Measurements from ENCODE around the gene OR1L6.

Gene OR1L6, protein sequence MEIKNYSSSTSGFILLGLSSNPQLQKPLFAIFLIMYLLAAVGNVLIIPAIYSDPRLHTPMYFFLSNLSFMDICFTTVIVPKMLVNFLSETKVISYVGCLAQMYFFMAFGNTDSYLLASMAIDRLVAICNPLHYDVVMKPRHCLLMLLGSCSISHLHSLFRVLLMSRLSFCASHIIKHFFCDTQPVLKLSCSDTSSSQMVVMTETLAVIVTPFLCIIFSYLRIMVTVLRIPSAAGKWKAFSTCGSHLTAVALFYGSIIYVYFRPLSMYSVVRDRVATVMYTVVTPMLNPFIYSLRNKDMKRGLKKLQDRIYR

DNA sequence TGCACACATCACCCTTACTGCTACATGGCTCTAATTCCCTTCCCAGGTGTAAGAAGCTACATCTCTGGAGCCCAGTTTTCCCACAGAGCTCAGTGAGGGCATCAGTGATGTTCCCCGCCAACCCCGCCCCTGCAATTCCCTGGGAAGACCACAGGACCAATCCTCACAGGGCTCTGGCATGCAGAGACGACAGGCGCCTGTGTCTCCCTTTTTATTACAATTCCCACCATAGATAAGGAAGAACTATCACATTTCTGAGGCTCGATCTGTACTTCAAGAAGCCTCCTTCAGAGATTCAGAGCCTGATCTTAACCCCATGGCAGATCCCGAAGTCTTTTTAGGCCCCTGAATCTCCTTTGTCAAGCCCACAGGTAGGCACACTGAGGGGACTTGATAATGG lies at the start of gene OR1L6:
Gene OR1L6, plus strand, starts transcription at position 301 of the 400 bp plus-strand sequence. CDS start 7,545 bp downstream, outside the sequence.
- no peak for TF ChIP-seq CTCF (conservative IDR thresholded peaks at IDR 0.05; ENCODE audit: low read depth, low read length)
- Histone ChIP-seq H4K20me1 (ENCODE audit: insufficient read depth) (no peaks in the 10 kb centered on the region), H3K79me2 (ENCODE audit: insufficient read depth, low read depth) (no peaks in the 10 kb centered on the region), H3K4me2 (no peak within 1 kb of the TSS), H3K36me3 (ENCODE audit: insufficient read depth) (no peaks in the 10 kb centered on the region), H3K4me1 (ENCODE audit: low read depth, poor library complexity, severe bottlenecking) (no peaks in the 10 kb centered on the region), H3K4me3 (IDR thresholded peaks at IDR 0.05; ENCODE audit: insufficient read depth, low read depth, low read length) (no peak within 1 kb of the TSS), H3K27ac (no peak within 1 kb of the TSS), H3K9ac (no peak within 1 kb of the TSS), H3K27me3 (ENCODE audit: insufficient read depth, low read depth) (no peaks in the 10 kb centered on the region), H2AFZ (ENCODE audit: low read depth) (no peak within 1 kb of the TSS)

GRCh38 chr9:122695696-122696095 lies 46.4 kb upstream of the OR1L6 start:
- Histone ChIP-seq H3K9ac (no peak overlapping the region), H2AFZ (ENCODE audit: low read depth) (no peak overlapping the region), H3K36me3 (ENCODE audit: insufficient read depth) (no peaks in the 10 kb centered on the region), H3K4me2 (no peak overlapping the region), H3K27me3 (ENCODE audit: insufficient read depth, low read depth) (no peaks in the 10 kb centered on the region), H3K4me1 (ENCODE audit: low read depth, poor library complexity, severe bottlenecking) (no peaks in the 10 kb centered on the region), H3K4me3 (IDR thresholded peaks at IDR 0.05; ENCODE audit: insufficient read depth, low read depth, low read length) (no peak overlapping the region), H4K20me1 (ENCODE audit: insufficient read depth) (no peaks in the 10 kb centered on the region), H3K27ac (no peak overlapping the region), H3K79me2 (ENCODE audit: insufficient read depth, low read depth) (no peaks in the 10 kb centered on the region)
- no peak for TF ChIP-seq CTCF (conservative IDR thresholded peaks at IDR 0.05; ENCODE audit: low read depth, low read length)

DNA sequence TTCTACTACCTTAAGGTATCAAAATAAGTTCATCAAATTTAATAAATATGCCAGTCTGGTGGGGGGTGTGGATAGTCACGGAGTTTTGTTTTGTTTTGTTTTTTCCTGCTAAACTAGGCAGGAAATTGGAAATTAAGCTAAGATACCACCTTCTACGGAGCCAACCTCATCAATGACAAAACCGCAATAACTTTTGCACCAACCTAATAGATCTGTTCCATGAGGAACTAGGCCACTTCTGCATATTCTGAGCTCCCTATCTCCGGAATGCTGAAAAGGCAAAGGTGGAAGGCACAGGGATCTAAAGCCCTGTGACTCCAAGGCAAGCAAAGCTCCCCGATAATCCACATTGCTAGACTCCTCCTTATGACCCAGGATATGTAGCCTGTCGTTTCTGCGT lies 24.1 kb upstream of the OR1L6 start:
- no peak for TF ChIP-seq CTCF (conservative IDR thresholded peaks at IDR 0.05; ENCODE audit: low read depth, low read length)
- no peak overlapping the region for H3K4me2 ChIP-seq
- no peaks in the 10 kb centered on the region for H3K79me2 ChIP-seq (ENCODE audit: insufficient read depth, low read depth)
- H3K36me3 ChIP-seq (ENCODE audit: insufficient read depth): no peaks in the 10 kb centered on the region
- H2AFZ ChIP-seq (ENCODE audit: low read depth): no peak overlapping the region
- H3K4me3 ChIP-seq (IDR thresholded peaks at IDR 0.05; ENCODE audit: insufficient read depth, low read depth, low read length): no peak overlapping the region
- no peaks in the 10 kb centered on the region for H4K20me1 ChIP-seq (ENCODE audit: insufficient read depth)
- H3K4me1 ChIP-seq (ENCODE audit: low read depth, poor library complexity, severe bottlenecking): no peaks in the 10 kb centered on the region
- no peaks in the 10 kb centered on the region for H3K27me3 ChIP-seq (ENCODE audit: insufficient read depth, low read depth)
- H3K9ac ChIP-seq: no peak overlapping the region
- H3K27ac ChIP-seq: no peak overlapping the region

DNA sequence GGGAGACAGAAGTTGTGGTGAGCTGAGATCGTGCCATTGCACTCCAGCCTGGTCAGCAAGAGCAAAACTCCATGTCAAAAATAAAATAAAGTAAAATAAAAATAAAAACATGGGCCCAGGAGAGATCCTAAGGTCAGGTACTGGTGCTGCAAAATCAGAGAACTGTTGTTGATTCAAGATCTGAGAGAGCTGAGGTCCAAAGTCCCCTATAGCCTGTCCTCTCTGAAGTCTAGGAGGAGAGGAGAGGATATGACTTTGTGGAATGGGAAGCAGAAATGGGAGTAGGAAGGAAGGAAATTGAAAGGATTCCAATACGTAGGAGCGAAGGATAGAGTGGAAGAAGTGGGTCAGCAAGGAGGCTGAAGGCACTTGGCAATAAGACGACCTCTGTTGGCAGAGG lies 22.9 kb upstream of the OR1L6 start:
- no peak overlapping the region for H3K4me3 ChIP-seq (IDR thresholded peaks at IDR 0.05; ENCODE audit: insufficient read depth, low read depth, low read length)
- no peaks in the 10 kb centered on the region for H3K27me3 ChIP-seq (ENCODE audit: insufficient read depth, low read depth)
- no peak overlapping the region for H3K27ac ChIP-seq
- no peaks in the 10 kb centered on the region for H3K36me3 ChIP-seq (ENCODE audit: insufficient read depth)
- H3K4me2 ChIP-seq: no peak overlapping the region
- no peak overlapping the region for H3K9ac ChIP-seq
- no peak overlapping the region for H2AFZ ChIP-seq (ENCODE audit: low read depth)
- no peaks in the 10 kb centered on the region for H4K20me1 ChIP-seq (ENCODE audit: insufficient read depth)
- no peaks in the 10 kb centered on the region for H3K79me2 ChIP-seq (ENCODE audit: insufficient read depth, low read depth)
- TF ChIP-seq CTCF (conservative IDR thresholded peaks at IDR 0.05; ENCODE audit: low read depth, low read length): no peak
- H3K4me1 ChIP-seq (ENCODE audit: low read depth, poor library complexity, severe bottlenecking): no peaks in the 10 kb centered on the region

All from KMS-11 (cell line).